Measurements from ENCODE around the gene EIF2AK3.

GRCh38 chr2:88659538-88659915, 32.3 kb upstream of the EIF2AK3 start:
- TF ChIP-seq POLR2AphosphoS5 (IDR thresholded peaks at IDR 0.05; ENCODE audit: low read depth, low read length) = no peak
- TF ChIP-seq POLR2A (IDR thresholded peaks at IDR 0.05; ENCODE audit: low read depth, low read length) = no peak
- no peak for TF ChIP-seq SPI1 (IDR thresholded peaks at IDR 0.05; ENCODE audit: low read depth, low read length)
